ENCODE measurements around the gene TOR1AIP2.
A peak's percentile ranks its signal among the peaks of the same experiment; 100 is the strongest.

TOR1AIP2 gene

DNA sequence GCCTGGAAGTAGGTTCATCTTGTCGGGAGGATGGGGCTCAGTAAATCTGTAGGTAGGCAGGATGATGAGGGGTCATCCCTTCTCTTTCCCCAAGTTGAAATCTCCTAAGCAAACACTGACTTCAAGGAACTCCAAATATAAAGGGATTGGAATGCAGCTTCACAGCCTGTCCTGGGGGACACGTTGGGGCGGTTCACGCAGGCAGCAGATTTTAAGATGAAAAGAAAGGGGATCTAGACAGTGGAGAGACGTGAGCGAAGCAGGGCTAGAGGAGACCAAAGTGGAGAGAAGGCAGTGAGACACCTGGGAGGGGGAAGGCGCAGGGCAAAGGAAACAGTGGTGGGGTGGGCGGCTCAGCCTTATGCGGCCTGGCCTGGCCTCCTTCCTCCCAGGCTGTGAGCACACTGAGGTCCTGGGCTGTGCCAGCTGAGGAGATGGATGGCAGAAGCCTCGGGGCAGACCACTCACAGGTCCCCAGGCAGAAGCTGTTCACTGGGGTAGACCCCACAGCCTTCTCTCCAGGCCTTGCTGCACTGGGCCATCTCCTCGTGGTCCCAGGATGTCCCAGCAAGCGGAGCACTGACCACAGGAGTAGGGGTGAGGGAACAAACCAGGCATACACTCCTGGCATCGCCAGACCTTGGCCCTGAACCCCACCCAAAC, 51.7 kb downstream of the TOR1AIP2 start:
- no peak for DNase-seq (ENCODE audit: low read depth in 2 of 2)

DNA sequence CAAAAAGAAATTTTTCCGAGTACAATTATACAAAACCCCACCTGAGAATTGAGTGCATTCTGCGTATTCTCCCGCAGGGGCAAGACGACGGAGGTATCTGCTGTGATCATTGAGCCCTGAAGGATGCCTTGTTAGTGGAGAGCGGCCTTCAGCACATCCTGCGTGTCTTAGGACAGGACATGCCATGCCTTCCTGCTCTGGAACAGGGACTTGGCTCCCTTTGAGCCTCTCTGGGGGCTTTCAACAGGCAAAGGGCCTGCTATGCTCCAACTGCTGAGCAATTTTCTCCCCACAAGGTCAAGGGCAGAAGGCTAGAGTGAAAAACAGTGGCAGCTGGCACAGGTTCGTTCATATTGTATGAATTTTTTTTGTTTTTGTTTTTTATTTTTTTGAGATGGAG, 52.4 kb downstream of the TOR1AIP2 start:
- DNase-seq (ENCODE audit: low read depth in 2 of 2): no peak

DNA sequence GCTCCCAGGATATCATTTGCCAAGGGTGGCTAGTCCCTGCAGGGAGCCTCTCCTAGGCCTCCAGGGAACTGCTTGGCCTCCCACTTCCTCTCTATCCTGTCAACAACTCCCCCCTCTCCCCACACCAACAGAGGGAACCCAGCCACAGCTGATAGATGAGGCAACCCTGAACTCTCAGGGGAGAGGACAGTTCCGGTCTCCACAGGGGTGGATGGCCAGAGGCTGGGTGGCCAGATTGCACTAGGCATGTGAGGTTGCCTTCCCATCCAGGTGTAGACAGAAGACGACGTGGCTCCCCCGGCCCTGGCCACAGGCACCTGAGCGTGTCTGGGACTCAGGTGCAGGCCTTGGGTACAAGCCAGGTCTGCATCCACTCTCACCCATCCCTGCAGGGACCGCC, 53.3 kb downstream of the TOR1AIP2 start:
- DNase-seq (ENCODE audit: low read depth in 2 of 2): no peak

DNA sequence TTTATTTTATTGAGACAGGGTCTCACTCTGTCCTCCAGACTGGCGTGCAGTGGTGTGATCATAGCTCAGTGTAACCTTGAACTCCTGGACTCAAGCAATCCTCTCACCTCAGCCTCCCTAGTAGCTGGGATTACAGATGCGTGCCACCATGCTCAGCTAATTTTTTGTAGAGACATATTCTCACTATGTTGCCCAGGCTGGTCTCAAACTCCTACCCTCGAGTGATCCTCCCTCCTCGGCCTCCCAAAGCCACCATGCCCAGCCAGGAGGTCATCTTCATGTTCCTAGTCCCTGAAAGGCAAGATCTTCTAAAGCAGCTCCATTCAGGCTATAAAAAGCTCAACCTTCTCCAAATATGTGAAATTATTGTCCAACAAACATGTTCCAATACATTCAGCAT, 53.9 kb downstream of the TOR1AIP2 start:
- DNase-seq (ENCODE audit: low read depth in 2 of 2): no peak

DNA sequence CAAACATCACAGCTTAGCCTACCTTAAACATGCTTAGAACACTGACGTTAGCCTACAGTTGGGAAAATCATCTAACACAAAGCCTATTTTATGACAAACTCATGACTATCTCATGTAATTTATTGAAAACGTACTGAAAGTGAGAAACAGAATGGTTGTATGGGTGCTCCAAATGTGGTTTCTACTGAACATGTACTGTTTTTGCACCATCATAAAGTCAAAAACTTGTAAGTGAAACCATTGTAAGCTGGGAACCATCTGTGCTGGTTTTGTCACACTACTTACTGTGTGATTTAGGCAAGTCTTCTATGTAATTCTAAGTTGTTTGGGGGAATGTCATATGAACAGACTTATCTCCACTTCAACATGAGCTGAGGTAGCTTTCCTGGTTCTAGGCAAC, 55.5 kb downstream of the TOR1AIP2 start:
- no peak for DNase-seq (ENCODE audit: low read depth in 2 of 2)

DNA sequence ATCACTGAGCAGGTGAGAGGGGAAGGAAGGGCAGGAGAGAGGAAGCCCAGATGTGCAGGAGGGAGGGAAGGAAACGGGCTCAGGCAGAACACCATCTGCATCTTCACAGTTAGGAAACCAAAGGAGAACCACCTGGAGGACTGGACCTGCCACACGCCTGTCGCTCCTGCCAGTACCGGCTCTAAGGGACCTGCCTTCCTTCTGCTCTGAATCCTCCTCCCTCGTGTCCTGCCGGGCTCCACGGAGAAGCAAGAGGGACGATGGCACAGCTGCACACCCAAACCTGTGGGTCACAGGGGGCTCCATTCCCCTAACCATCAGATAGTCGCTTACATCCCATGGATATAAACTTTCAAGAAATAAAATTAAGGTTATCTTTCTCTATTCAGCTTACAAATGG, 56.1 kb downstream of the TOR1AIP2 start:
- no peak for DNase-seq (ENCODE audit: low read depth in 2 of 2)

DNA sequence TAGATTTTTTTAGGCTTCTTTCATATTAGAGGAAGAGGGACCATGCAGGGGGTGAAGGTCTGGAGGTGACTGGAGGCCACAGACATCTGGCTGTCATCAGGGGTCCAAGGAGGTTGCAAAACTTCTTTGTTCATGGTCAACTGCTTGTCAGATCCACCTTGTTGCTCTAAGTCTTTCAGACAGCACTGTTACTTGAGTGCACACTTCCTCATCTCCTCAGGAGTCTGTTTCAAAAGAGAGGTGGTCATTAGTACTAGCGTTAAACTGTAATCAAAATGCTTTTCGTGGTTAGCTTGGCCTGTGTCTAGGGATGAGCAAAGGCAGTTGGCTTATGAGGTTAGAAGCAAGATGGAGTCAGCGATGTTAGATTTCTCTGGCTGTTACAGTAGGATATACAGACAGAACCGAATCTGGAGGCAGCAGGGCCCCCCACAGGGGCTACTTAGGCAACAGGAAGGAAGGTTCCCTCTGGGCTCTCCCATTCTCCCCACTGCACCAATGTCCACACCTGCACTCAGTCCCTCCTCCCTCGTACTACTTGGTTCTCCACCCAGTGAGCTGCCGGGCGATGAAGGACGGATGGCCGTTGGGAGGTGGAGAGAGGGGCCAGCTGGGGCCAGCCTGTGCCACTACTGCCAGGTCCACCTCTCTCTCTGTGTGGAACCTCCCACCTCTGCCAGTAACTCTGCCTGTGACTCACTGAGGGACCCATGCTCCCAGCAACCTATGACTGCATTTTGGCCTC, 57.2 kb downstream of the TOR1AIP2 start:
- DNase-seq (ENCODE audit: low read depth in 2 of 2): no peak

DNA sequence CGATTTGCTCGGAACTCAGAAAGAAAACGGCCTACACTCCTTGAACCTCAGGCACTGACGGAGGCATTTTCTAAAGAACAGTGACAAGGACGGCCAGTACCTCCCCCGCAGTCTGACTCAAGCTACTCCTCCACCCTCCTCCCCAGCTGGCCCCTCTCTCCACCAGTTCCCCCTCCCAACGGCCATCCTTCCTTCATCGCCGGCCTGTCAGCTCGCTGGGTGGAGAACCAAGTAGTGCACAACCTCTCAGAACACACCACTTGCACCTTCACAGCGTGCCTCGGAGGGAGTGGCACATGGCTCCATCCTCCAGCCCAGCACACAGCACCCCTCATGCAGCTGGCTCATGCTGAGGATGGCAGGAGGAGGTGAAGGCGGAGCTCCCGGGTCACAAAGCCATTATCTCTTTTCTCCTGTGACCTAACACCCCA, 58.8 kb downstream of the TOR1AIP2 start:
- no peak for DNase-seq (ENCODE audit: low read depth in 2 of 2)

DNA sequence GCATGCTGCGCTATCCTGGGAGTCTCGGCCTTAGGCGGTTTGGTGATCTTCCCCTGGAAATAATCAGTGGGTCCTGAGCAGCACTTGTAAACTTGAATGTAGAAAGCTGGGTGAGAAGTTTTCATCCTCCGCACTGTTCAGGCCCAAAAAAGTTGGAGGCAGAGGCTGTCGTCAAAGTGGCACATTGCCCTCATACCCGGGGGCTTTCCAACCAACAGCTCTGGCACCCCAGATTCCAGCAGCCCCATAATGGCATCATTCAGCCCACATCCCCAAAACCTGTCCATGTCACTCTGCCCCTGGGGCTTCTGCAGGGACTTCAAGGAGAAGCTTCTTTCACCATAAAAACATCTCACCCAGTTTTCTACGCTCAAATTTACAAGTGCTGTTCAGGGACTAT, 59.3 kb downstream of the TOR1AIP2 start:
- no peak for DNase-seq (ENCODE audit: low read depth in 2 of 2)

DNA sequence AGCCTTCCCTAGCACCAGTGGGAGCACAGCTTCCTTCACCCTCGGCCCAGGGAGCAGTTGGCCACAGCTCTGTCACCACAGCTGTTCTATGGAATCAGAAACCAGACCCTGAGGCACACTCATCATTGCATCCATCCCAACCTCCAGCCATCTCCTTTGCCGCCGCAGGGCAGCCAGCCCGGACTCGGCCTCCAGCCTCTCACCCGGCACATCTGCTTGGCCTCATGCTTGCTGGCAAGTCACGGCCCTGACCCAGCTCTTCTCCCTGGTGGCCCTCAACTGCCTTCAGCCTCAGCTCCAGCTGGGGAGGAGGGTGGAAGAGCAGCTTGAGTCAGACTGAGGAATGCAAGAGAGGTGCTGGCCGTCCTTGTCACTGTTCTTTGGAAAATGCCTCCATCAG, 59.8 kb downstream of the TOR1AIP2 start:
- no peak for DNase-seq (ENCODE audit: low read depth in 2 of 2)

DNA sequence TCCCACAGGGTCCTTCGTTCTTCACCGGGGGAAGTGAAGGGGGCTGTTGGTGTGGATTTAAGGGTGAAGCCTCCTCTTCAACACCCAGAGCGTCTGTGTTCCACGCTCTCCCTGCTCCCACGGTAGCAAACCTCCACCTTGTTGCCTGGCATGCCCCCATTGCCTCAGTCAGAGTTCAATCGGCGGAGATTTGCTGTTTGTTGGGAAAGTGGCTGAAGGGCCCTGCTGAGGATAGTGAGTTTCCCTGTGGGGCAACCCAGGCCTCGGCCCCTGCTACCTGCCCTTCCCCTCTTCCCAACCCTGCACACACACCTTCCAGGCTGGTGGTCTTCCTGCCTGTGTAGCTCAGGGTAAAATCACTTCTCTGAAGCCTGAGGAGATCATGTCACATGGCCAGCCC, 60.5 kb downstream of the TOR1AIP2 start:
- DNase-seq (ENCODE audit: low read depth in 2 of 2): no peak

DNA sequence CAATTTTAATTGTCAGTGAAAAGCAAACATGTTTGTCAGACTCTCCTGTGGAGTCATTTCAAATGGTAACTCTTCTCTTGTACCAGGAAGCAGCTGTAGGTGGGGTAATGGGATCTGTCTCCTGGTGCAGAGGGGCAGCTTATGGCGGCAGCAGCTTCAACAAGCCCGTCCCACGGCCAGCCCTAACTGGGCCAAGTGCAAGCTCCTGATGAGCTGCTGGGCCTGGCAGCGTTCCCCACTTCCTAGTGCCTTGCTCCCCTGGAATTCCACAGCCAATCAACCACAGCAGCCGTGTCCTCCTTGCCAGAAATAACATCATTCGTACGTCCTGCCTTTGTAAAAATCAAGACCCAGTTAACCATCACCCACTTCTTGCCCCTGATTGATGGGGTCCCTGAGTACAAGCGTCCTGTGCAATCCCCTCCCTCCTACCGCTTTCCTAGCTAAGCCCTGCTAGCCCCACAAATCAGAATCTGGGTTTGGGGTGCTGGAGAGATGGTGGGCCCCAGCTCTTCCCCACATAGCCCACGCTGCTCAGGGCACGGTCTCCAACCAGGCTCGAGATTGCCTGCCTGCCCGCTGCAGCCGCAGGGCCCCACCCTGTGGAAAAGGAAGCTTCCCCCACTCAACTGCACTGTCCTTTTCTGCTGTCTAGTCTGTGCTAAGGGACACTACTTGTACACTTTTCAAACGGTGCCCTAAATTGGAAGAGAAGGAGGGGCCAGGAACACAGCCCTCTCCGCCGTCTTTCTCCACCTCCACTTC, 61.2 kb downstream of the TOR1AIP2 start:
- DNase-seq (ENCODE audit: low read depth in 2 of 2): no peak

DNA sequence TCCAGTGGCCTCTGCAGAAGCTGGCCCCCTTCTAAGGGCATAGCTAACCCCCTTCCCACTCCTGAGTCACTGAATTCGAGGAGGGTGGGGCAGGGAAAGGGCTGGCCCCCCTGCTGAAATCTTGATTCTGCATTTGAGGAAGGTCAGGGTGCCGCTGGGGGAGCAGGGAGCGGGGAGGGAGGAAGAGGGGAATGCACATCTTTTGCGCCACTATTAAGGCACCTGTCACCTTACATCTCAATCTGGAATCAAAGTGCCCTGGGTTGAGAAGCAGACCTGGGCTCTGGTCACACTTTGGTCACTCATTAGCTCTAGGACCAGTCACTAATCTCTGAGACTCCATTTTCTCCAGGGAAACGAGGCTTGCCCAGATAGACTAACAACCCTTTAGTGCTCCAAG, 62.0 kb downstream of the TOR1AIP2 start:
- DNase-seq (ENCODE audit: low read depth in 2 of 2): no peak

DNA sequence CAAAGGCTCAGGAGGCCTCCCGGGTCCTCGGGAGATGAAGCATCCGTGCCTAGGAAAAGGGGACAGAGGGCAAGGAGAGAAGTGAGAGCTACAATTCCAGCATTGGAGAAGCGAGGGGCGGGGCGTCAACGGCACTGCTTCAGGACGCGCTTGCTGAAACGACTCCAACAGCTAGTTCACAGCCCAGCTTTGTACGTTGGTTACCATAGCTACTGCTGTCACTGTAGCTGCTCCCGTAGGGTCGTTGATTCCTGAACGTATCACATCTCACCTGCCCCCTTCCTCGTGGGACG, 63.1 kb downstream of the TOR1AIP2 start:
- DNase-seq (ENCODE audit: low read depth in 2 of 2): no peak

DNA sequence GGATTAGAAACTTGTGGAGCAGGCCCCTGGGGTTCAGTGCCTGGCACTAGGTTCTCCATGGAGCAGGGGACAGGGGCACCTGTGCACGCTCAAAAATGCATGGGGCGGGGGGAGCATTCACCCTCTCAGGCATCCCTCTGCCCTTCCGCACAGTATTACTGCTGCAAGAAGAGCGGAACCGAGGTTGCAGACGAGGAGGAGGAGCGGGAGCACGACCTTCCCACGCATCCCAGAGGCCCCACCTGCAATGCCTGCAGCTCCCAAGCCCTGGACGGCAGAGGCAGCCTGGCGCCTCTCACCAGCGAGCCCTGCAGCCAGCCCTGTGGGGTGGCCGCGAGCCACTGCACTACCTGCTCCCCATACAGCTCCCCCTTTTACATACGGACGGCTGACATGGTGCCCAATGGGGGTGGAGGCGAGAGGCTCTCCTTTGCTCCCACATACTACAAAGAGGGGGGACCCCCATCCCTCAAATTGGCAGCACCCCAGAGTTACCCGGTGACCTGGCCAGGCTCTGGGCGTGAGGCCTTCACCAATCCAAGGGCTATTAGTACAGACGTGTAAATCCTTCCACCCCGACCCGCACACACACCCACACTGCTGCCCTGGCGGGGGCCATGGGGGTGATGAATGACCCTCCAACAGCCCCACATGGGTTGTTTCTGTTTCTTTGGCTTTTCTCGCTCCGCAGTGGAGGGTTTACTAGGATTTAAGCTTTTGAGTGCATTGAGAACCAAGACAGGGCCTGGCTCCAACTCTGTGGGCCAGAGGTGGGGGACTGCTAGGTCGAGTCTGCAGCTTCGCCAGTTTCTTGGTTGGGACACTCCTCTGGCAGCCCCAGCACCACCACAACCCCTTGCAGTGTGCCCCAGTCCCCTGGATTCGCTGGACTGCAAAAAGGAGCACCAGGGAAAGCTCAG, 63.7 kb downstream of the TOR1AIP2 start:
- DNase-seq (ENCODE audit: low read depth in 2 of 2): no peak

DNA sequence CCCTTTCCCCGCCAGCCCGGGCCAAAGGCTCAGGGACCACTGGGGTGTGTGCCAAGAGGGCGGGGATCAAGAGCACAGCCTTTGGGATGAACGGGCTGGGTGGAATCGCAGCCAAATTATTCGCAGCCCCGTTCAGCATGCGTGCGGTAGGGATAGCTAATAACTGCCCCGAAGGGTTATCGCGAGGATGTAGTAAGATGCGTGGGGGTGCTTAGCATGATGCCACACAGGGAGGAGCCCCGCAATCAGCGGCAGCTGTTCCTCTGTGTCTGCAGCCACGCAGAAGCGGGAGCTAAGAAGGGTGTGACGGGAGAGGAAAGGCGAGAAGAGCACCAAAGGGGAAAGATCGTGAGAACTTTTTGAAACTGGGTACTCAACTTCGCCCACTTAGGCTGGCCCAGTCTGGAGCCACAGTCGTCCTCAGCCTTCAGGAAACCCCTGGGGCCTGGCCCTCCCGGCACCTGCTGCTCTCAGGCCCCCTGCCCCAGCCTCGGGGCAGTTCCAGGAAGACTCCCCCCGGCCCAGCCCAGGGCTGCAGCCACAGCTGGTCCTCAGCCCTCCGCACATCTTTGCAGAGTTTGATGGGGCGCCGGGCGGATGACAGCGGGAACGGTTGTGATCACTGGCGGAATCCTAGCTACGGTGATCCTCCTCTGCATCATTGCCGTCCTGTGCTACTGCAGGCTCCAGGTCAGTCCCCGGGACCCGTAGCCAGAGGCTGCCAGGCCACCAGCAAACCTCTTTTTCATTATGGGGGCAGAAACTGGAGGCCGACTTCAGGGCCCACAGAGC, 64.9 kb downstream of the TOR1AIP2 start:
- DNase-seq (ENCODE audit: low read depth in 2 of 2): no peak

DNA sequence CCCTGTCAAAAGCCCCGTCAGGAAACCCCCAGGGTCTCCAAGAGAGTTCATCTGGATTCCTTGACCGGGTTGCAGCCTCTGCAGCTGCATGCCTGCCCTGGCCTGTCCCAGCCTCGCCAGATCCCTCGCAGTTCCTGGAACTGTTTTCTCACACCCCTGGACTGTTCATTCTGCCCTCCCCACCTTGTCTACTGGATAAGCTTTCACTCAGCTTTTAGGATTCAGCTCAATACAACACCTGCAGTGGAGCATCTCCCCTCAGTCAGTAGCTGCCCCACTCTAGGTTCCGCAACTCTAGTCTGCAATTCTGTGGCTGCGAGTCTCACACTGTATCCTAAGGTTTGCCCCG, 67.3 kb downstream of the TOR1AIP2 start:
- DNase-seq (ENCODE audit: low read depth in 2 of 2): no peak

DNA sequence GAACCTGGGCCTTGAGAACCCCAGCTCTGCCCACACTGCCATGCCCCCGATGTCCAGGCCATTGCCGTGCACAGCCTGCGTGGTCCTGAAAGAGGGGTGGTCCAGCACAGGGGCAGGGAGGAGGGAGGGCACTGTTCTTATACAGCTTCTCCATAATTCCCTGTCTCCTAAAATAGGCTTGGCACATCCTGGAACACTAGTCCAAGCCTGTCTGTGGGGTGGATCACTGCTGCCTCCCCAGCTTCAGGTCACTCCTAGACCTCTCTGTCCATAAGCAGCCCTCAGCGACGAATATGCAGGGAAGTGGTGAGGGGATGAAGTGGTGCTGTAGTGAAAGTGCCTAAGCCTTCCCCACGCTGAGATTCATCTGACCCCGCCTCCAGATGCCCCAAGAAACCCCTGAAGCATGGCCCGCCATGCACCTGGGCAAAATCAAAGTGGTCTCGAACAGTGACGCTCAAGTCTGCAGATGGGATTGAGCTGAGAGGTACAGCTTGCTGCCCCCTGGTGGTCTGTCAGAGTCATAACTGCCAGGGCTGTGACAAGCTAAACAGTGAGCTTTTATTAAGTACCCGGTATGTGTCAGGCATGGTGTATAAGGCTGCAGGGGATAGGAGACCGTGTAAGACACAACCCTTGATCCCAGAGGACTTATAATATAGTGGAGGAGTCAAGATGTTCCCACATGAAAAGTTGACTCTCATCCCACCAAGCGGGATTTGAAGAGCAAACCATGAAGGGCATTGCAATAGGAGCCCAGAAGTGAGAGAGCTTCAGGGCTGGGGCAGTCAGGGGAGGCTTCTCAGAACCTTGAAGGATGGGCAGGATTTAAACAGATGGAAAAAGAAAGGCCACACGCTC, 67.9 kb downstream of the TOR1AIP2 start:
- DNase-seq (ENCODE audit: low read depth in 2 of 2): peak; percentile 52

DNA sequence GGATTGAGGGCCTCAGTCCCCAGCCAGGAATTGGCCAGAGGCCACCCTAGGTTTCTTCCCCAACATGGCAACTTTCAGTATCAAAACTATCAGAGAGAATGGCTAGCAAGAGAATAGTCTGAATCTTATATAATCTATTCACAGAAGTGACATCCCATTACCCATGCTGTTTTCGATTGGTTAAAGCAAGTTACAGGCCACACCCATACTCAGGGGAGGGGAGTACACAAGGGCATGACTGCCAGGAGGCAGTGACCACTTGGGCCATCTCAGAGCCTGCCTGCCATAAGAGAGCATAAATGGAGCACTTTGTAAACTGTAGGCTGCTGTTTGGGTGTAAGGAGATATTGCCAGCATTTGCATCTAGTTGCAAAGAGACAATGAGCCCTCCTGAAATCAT, 69.1 kb downstream of the TOR1AIP2 start:
- DNase-seq (ENCODE audit: low read depth in 2 of 2): no peak
